ENCODE data around the gene SLC30A4. TPM values are rescaled to one million over a fixed set of nuclear protein-coding genes. Genes with fewer than 3 reads are reported as not detected.

The SLC30A4 gene
- polyA plus RNA-seq, 2 donors = 2.9 to 3.0 TPM

Other genes with a start within 250 kb of the SLC30A4 start
- gene GATM, start 144.2 kb downstream of the SLC30A4 start, polyA plus RNA-seq = 10 to 100 TPM; 12.5 to 15.7 TPM
- 10 to 100 TPM in 1 of 2 donors, 1 to 10 TPM in 1; 6.5 to 11.1 TPM for gene BLOC1S6, start 64.6 kb upstream of the SLC30A4 start, polyA plus RNA-seq
- gene SQOR, start 112.3 kb upstream of the SLC30A4 start, polyA plus RNA-seq = 10 to 100 TPM; 75.6 to 88.4 TPM

All from esophagus (tissue), 2 donors.